Right lobe of liver (tissue), 4 donors: Measurements from ENCODE around the gene KAT2B.

Source experiments
- CTCF ChIP-seq, 4 donors: fragments of 200-600 bp in 3 of 4; fragments of 450-650 bp in 1 of 4; IDR thresholded peaks; one replicate each; pipeline versions ENCODE4 v1.5.1 to v1.8.0; 2016 to 2022; ENCODE audit warnings: antibody characterized with exemption in 4 of 4, mild to moderate bottlenecking in 2 of 4
- POLR2A ChIP-seq: fragments of 450-650 bp; IDR thresholded peaks from one replicate; pipeline ENCODE4 v1.6.1; 2017; ENCODE audit warnings: antibody characterized with exemption, mild to moderate bottlenecking
- donor health status: DM: no; HTN: no; CAD: no.
- donor health status: DM: no; HTN: no; CAD: no.
- donor health status: DM: no; HTN: yes; CAD: no.

GRCh38 chr3:20143519-20143918 is 103.3 kb downstream of the KAT2B start:
- TF ChIP-seq CTCF (IDR thresholded peaks at IDR 0.05) (no peak), POLR2A (no peak)
